GM19043 (cell line): Measurements from ENCODE around the gene REELD1.

Experiments
- ATAC-seq: cut with Tn5 transposase; IDR thresholded peaks from one replicate; pipeline ENCODE4 v1.9.1; 2021; ENCODE audit warnings: low read depth; ENCODE audit not compliant: unreplicated experiment

Gene REELD1

GRCh38 chr4:146261041-146261440 is 46.7 kb downstream of the REELD1 start:
- no peak for ATAC-seq

- no peak for ATAC-seq
These were observed 49.5 kb downstream of the REELD1 start for GRCh38 chr4:146263793-146264192.

- ATAC-seq: no peak
These were observed 51.7 kb downstream of the REELD1 start for GRCh38 chr4:146265950-146266490.

GRCh38 chr4:146267826-146268225 is 53.5 kb downstream of the REELD1 start:
- ATAC-seq: no peak

GRCh38 chr4:146269228-146269653 is 54.9 kb downstream of the REELD1 start:
- peak; percentile 58 for ATAC-seq

DNA sequence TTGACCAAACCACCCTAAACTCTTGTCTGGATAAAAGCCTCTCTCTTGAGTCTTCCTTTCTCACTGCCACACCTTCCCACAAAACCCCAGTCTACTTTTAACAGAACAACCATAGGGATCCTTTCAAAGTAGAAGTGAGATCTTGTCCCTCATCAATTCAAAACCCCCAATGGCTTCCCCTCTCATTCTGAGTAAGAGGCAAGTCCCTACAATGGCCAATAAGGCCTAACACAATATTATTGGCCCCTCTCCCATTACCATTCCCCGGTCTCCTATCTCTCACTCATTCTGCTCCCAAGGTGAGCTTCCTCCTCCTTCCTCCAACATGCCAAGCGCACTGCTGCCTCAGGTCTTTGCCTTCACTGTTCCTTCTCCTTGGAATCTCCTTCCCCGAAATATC is 57.1 kb downstream of the REELD1 start:
- ATAC-seq: no peak

DNA sequence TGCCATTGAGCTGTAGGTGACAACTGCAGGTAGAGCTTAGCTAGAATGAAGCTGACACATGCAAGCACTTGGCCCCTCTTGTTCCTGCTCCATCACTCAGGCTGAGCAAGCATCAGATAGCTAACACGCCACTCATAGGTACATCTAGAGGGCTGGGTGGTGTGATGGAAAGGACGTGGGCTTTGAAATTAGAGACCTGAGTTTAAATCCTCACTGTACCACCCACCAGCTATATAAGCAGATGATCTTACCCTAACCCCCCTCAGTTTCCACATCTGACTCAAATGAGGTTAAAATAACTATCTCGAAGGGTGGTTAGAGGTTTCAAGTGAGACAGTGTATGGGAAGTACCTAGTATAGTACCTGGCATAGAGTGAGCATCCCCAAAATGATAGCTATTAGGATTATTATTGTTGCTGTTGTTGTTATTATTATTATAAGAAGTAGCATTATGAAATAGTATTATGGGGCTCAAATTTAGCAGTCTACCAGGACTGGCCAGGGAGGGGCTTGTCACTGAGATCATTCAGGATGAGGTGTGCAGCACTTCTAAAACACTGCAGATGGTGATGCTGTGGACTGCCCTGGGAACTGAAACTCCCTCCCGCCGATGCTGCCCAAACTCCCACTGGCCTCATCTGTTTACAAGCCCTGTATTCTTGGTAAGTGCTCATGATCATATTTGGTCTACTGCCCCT is 59.0 kb downstream of the REELD1 start:
- peak; percentile 48 for ATAC-seq

- no peak for ATAC-seq
These were observed 60.4 kb downstream of the REELD1 start for GRCh38 chr4:146274774-146275173.

DNA sequence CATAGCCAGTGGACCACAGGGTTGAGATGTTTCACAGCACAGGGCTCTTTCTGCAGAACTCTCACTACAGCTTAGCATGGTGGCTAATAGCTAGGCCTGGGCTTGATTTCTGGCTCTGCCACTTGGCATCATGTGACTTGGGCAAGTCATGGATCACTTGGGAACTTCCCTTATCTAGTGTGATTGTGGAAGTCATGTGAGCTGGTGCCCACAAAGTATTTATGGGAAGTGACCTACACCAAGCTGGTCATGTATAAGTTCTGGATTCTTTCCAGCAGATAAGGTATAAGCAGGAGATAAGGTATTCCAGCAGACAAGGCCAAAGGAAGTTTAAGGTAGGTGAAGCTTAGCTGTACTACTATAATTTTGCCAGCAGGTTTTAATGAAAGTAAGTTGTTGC is 61.0 kb downstream of the REELD1 start:
- ATAC-seq: no peak

GRCh38 chr4:146278986-146279385 is 64.6 kb downstream of the REELD1 start:
- ATAC-seq: no peak
